Activated CD4-positive, alpha-beta T cell treated with anti-CD3 and anti-CD28 coated beads for 48 hours (primary cell): ENCODE measurements around the gene STAB2.

Experiments used
- DNase-seq: peaks from one replicate; pipeline ENCODE4 v3.0.0-alpha.2; 2020

STAB2 gene

GRCh38 chr12:103586791-103587370 is at the start of gene STAB2:
STAB2 (plus strand) TSS chr12:103587273; CDS start chr12:103587477, 204 bp downstream.
- DNase-seq, result no peak

DNA sequence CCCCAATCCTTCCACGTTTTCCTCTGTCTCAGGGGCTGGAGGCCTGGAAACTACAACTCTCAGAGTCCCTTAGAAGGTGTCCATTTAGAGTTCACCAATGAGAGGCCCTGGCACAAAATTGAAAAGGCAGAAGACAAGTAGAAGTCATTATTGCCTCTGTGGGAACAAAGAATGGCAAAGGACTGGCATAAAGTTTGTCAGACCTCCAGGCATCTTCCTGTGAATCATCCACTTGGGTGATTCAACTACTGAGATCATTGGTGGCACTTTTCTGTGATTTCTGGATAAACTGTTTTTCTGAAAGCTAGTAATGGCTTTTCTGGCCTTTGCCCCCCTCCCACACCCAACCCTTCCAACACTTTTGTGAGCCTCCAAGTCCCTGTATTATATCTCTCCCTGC is 48.7 kb upstream of the STAB2 start:
- DNase-seq, result peak; percentile 4

DNA sequence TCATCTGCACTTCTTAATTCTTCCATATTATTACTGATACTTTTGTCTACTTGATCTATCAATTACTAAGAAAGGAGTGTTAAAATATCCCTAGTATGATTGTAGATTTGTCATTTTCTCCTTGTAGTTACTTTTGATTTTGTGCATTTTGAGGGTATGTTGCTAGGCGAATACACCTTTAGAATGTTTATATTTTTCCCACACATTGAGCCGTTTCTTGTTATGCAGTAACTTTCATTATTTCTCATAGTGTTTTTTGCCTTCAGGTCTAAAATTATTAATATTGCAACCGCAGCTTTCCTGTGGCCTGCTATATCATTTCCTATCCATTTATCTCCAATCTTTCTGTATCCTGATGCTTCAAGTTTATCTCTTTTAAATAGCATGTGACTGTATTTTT is 46.8 kb upstream of the STAB2 start:
- no peak for DNase-seq

- DNase-seq, result no peak
These were observed 45.0 kb upstream of the STAB2 start for GRCh38 chr12:103542078-103542477.

DNA sequence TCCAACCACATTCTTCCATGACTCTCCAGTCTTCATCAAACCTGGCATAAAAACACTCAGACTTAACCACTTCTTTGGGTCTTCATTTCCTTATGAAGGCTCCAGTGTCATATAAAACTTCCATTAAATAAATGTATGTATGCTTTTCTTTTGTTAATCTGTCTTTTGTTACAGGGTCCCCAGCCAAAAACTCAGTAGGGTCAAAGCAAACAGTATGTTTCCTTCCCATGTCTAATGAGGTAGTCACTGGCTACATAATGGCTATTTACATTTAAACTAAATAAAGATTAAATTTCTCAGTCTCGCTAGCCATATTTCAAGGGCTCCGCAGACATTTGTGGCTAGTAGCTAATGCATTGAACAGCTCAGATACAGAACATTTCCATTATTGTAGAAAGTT is 40.1 kb upstream of the STAB2 start:
- no peak for DNase-seq

DNA sequence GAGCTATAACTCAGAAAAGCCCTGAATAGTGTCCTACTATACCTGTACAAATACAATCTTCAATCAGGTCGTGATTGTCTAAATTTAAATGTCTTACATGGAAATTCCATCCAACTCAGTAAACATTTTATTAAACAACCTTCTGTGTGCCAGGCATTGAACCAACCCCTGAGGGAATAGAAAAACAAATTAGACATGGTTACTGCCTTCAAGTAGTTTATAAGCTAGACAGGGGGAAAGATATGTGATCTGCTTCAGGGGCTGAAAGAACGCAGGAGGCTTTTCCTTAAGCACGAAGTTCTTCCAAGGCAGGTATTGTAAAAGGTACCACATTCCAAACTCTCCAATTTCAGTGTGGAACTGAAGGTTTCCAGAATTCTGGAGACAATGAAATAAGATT is 39.7 kb upstream of the STAB2 start:
- DNase-seq, result no peak

DNA sequence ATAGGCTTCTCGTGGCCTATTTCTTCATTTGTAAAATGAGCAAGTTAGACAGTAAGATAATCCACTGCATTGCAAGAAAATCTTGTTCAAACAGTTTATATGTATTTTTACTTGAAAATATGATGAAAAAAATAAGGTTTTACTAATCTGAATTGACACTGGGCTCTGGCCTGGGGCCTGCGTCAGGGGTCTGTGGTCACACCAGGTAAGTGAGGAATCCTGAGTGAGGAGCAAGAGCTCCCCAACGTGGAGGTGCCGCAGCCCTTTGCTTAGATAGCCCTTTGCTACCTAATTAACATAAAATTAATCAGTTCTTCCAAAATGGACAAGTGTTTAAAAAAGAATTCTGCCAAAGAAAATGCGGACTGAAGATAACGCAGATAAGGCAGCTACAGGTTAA is 39.1 kb upstream of the STAB2 start:
- DNase-seq, result no peak

GRCh38 chr12:103548622-103549601 is 38.2 kb upstream of the STAB2 start:
- DNase-seq, result peak; percentile 85

DNA sequence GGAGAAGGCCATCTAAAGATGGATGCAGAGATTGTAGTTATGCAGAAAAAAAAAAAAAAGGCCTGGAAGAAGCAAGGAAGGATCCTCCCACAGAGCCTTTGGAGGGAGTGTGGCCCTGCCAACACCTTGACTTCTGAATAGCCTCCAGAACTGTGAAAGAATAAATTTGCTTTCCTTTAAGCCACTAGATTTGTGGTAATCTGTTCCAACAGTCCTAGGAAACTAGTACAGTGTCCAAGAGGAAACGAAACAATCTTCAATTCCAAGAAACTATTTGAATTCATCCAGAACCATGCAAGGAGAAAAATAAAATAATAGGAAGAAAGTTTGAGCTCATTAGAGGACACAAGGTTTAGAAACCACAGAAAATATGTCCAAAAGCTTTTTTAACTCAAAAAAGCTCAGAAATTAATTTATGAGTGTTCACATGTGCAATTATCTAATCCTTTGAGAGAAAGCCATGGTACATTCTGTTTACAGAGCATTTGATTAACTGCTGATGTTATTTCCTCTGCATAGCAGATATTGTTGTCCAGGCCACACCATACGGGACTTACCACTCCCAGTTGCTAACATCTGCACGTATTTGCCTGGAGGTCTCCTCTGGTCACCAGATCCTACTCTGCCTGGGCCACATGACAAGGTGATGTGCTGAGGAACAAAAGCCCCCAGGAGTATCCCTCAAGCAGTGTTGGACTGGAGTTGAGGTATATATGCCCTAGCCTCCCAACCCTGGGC is 30.0 kb upstream of the STAB2 start:
- DNase-seq, result no peak

DNA sequence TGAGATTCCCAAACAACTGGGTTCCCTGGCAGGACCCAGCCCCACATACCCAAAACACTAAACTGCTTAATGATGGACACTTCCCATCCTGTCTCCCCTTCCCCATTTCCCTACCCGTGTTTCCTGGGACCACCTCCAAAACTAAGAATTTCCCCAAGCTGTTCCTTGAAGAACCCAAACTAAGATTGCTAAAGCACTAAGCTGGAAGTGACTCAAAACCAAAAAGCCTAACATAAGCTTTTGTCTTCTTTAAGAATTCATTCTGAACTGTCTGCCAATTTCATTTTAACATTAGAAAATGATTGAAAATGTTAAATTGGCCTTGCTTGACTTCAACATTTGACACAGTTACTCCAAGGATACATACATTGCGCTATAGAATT is 29.5 kb upstream of the STAB2 start:
- no peak for DNase-seq

- DNase-seq, result no peak
These were observed 28.2 kb upstream of the STAB2 start for GRCh38 chr12:103558879-103559278.

- no peak for DNase-seq
These were observed 26.4 kb upstream of the STAB2 start for GRCh38 chr12:103560604-103561101.

DNA sequence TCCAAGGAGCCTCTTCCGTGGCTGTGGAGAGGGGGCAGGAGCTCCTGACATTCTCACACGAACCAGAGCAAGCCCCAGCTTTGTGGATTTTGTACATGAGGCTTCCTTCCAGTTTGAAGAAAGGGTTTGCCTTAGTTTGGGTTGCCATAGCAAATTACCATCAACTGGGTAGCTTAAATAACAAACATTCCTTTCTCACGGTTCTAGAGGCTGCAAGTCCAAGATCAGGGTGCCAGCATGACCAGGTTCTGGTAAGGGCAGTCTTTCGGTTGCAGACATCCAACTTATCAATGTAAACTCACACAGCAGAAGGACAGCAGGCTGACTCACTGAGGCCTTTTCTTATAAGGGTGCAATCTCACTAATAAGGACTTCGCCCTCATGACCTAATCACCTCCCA is 25.9 kb upstream of the STAB2 start:
- no peak for DNase-seq

DNA sequence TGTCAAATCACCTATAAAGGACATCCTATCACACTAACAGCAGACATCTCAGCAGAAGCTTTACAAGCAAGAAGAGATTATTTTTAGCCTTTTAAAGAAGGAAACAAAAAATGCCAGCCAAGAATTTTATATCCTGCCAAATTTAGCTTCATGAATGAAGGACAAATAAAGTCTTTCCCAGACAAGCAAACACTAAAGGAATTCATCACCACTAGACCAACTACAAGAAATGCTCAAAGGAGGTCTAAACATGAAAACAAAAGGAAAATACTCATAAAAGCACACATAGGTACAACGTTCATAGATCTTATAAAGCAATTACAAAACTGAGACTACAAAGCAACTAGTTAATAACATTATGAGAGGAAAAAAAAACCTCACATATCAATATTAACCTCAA is 20.7 kb upstream of the STAB2 start:
- no peak for DNase-seq

DNA sequence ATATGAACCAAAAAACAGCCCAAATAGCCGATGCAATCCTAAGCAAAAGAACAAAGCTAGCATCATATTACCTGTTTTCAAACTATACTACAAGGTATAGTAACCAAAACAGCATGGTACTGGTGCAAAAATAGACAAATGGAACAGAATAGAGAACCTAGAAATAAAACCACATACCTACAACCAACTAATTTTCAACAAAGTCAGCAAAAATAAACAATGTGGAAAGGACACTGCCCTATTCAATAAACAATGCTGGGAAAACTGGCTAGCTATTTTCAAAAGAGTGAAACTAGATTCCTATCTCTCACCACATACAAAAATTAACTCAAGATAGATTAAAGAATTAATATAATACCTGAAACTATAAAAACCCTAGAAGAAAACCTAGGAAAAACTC is 17.8 kb upstream of the STAB2 start:
- no peak for DNase-seq

DNA sequence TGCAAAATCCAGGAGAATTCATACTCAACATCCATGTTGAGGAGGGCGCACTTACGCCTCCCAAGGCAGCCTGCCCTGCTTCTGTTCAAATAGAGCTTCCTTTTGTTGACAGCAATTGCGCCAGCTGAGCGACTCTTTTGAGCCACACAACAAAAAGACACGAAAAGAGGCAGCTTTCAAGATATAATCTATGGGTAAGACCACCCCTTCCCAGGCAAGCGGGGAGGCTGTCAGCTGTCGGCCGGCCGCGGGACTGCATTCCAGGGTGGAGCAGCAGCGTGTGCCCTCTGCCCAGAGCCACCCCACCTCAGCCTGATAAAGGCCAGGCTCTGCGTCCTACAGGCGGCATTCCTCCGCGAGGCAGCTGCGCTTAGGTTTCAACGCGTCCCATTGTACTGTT is 15.8 kb upstream of the STAB2 start:
- no peak for DNase-seq

GRCh38 chr12:103572312-103573045 is 14.6 kb upstream of the STAB2 start:
- DNase-seq, result no peak

- no peak for DNase-seq
These were observed 13.9 kb upstream of the STAB2 start for GRCh38 chr12:103573185-103573584.

DNA sequence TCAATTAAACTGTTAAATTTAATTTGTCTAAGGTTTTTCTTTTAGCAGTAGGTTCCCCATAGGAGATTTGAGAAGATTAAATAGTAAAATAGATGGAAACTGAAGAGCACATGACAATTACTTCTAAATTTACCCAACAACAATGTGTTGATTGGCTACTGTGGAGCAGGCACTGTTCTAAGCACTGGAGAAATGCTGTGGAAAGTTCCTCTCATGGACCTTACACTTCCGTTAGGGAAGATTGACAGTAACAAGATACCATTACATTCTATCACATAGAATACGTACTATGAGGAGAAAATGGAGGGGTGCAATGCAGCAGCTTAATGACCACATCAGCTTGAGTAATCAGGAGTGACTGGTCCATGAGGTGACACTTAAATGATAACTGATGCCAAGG is 8.1 kb upstream of the STAB2 start:
- DNase-seq, result no peak

DNA sequence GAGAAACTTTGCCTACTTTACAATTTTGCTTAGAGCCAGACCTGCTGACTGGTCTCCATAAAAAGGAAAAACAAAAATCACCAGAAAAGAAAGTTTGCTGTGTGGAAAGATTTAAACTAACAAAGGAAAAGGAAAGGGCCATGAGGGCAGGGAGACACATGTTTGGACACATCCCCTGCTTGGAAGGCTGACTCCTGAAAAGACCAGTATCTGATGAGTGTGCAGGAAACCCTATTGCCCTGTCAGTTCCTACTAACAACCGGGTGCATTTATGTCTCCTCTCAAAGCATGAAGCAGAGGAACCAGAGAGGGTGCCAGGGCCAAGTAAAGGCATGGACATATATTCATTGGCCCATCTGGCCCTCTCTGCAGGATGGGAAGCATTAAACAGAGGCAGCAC is 7.0 kb upstream of the STAB2 start:
- no peak for DNase-seq

GRCh38 chr12:103583008-103583407 is 4.1 kb upstream of the STAB2 start:
- DNase-seq, result no peak

- DNase-seq, result no peak
These were observed 941 bp upstream of the STAB2 start for GRCh38 chr12:103586132-103586531.

DNA sequence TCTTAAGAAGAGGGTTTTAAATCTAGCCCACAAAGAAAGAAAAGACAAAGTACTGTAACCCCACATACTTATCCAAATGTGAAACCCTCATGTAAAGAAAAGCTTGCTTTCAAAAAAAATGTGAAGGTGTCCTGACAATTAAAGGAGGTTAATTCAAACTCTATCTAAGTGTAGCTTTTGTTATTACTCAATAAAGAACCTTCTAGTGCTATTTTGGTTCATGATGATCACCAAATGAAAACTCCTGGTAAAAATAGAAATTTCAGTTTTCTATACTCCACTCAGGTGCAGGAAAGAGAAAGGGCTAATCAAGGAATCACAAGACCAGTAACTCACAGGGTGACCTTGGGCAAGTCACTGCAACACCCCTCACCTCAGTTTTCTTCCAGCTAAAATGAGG is 1.6 kb downstream of the STAB2 start:
- DNase-seq, result no peak
